ENCODE results near the gene ARF6.

- TF ChIP-seq CTCF (IDR thresholded peaks at IDR 0.05; ENCODE audit: borderline replicate concordance, extremely low read depth, low read length, poor library complexity, severe bottlenecking), result no peak
- no peak for TF ChIP-seq EZH2 (IDR thresholded peaks at IDR 0.05; ENCODE audit: borderline replicate concordance, low read depth, low read length, severe bottlenecking)
Observed at GRCh38 chr14:49895480-49895879, 2.6 kb downstream of the ARF6 start.
